GM21423 (cell line): ENCODE results near the gene SEC61G.

Source experiments
- ATAC-seq: cut with Tn5 transposase; IDR thresholded peaks from one replicate; pipeline ENCODE4 v1.9.1; 2021; ENCODE audit warnings: mild to moderate bottlenecking, moderate library complexity; ENCODE audit not compliant: unreplicated experiment

The SEC61G gene

GRCh38 chr7:54758702-54759592, at the start of gene SEC61G:
Gene SEC61G, minus strand, starts transcription at chr7:54759211. Its CDS starts 1,623 bp downstream, at chr7:54757588.
- peak; percentile 94 for ATAC-seq

- ATAC-seq: no peak
Measured at GRCh38 chr7:54802841-54803240, 43.8 kb upstream of the SEC61G start.

- no peak for ATAC-seq
Measured at GRCh38 chr7:54802114-54802513, 43.1 kb upstream of the SEC61G start.

- ATAC-seq: no peak
Measured at GRCh38 chr7:54799792-54800191, 40.8 kb upstream of the SEC61G start.

- ATAC-seq: no peak
Measured at GRCh38 chr7:54798530-54798929, 39.5 kb upstream of the SEC61G start.

- ATAC-seq: no peak
Measured at GRCh38 chr7:54796853-54797252, 37.8 kb upstream of the SEC61G start.

GRCh38 chr7:54796150-54796549, 37.1 kb upstream of the SEC61G start:
- ATAC-seq: no peak

GRCh38 chr7:54792383-54792782, 33.4 kb upstream of the SEC61G start:
- no peak for ATAC-seq

GRCh38 chr7:54788664-54789063, 29.7 kb upstream of the SEC61G start:
- ATAC-seq: peak; percentile 77

GRCh38 chr7:54785261-54785660, 26.2 kb upstream of the SEC61G start:
- no peak for ATAC-seq

- no peak for ATAC-seq
Measured at GRCh38 chr7:54783952-54784351, 24.9 kb upstream of the SEC61G start.

GRCh38 chr7:54782829-54783228, 23.8 kb upstream of the SEC61G start:
- no peak for ATAC-seq

- ATAC-seq: no peak
Measured at GRCh38 chr7:54782314-54782713, 23.3 kb upstream of the SEC61G start.

GRCh38 chr7:54781134-54781920, 22.3 kb upstream of the SEC61G start:
- no peak for ATAC-seq

- ATAC-seq: no peak
Measured at GRCh38 chr7:54780490-54780889, 21.5 kb upstream of the SEC61G start.

- no peak for ATAC-seq
Measured at GRCh38 chr7:54778696-54779540, 19.9 kb upstream of the SEC61G start.

GRCh38 chr7:54778166-54778565, 19.2 kb upstream of the SEC61G start:
- ATAC-seq: no peak

GRCh38 chr7:54774785-54775740, 16.1 kb upstream of the SEC61G start:
- no peak for ATAC-seq

- peak; percentile 76 for ATAC-seq
Measured at GRCh38 chr7:54773472-54774399, 14.7 kb upstream of the SEC61G start.
